HepG2 (cell line): ENCODE results near the gene NOTUM. TPM values are rescaled to one million over a fixed set of nuclear protein-coding genes. Genes with fewer than 3 reads are reported as not detected.
A peak's percentile ranks its signal among the peaks of the same experiment; 100 is the strongest.

Experiments used
- AKAP8 ChIP-seq: sonication (generic); formaldehyde crosslinking; IDR thresholded peaks from 2 replicates; pipeline ENCODE4 v1.5.1; 2020; ENCODE audit warnings: mild to moderate bottlenecking, missing genetic modification reagents
- BRD4 ChIP-seq: sonication (generic); formaldehyde crosslinking; IDR thresholded peaks from 2 replicates; pipeline ENCODE4 v1.4.0; 2020; ENCODE audit warnings: missing genetic modification reagents
- ETV6 ChIP-seq: sonication (generic); formaldehyde crosslinking; conservative IDR thresholded peaks from 2 replicates; pipeline ENCODE4 v1.4.0; 2020; ENCODE audit warnings: missing genetic modification reagents
- GABPA ChIP-seq, 2 experiments: IDR thresholded peaks; 2 replicates each; pipeline ENCODE4 v1.6.1; 2011 to 2016; ENCODE audit warnings: low read depth in 2 of 2, low read length in 1 of 2, missing biosample characterization in 1 of 2, missing genetic modification characterization in 1 of 2
- GATAD1 ChIP-seq: IDR thresholded peaks from 2 replicates; pipeline ENCODE4 v1.6.1; 2016; ENCODE audit warnings: missing genetic modification reagents, missing compliant biosample characterization
- HIVEP1 ChIP-seq: sonication (generic); formaldehyde crosslinking; IDR thresholded peaks from 2 replicates; pipeline ENCODE4 v1.4.0; 2020; ENCODE audit warnings: mild to moderate bottlenecking, missing genetic modification reagents
- HOXA5 ChIP-seq: sonication (generic); formaldehyde crosslinking; IDR thresholded peaks from 2 replicates; pipeline ENCODE4 v1.4.0; 2020; ENCODE audit warnings: missing genetic modification reagents
- JARID2 ChIP-seq: sonication (generic); formaldehyde crosslinking; IDR thresholded peaks from 2 replicates; pipeline ENCODE4 v1.8.1; 2023; ENCODE audit warnings: missing genetic modification reagents, inconsistent platforms; ENCODE audit not compliant: insufficient replicate concordance
- KAT7 ChIP-seq: IDR thresholded peaks from 2 replicates; pipeline ENCODE4 v1.6.1; 2018; ENCODE audit warnings: borderline replicate concordance, missing compliant biosample characterization
- MBNL3 ChIP-seq: fragments of 250-450 bp; sonication (Bioruptor Pico); conservative IDR thresholded peaks from 2 replicates; pipeline ENCODE4 v1.8.0; 2022; ENCODE audit warnings: mild to moderate bottlenecking, inconsistent platforms
- MED13 ChIP-seq: sonication (generic); formaldehyde crosslinking; IDR thresholded peaks from 2 replicates; pipeline ENCODE4 v1.5.0; 2020; ENCODE audit warnings: missing genetic modification reagents
- MEIS1 ChIP-seq: sonication (generic); formaldehyde crosslinking; IDR thresholded peaks from 2 replicates; pipeline ENCODE4 v1.9.0; 2021; ENCODE audit warnings: mild to moderate bottlenecking, missing genetic modification reagents, moderate library complexity, borderline replicate concordance
- MEIS2 ChIP-seq: sonication (generic); formaldehyde crosslinking; IDR thresholded peaks from 2 replicates; pipeline ENCODE4 v1.9.0; 2021; ENCODE audit warnings: mild to moderate bottlenecking, missing genetic modification reagents
- NCOR1 ChIP-seq: fragments of 200-600 bp; sonication (generic); IDR thresholded peaks from 2 replicates; pipeline ENCODE4 v1.7.0; 2017; ENCODE audit warnings: antibody characterized with exemption, low read length, borderline replicate concordance
- POLR2A ChIP-seq, 2 experiments: IDR thresholded peaks; 2 replicates each; pipeline ENCODE4 v1.6.1; 2011; ENCODE audit warnings: low read depth in 2 of 2, low read length in 2 of 2, mild to moderate bottlenecking in 1 of 2, moderate library complexity in 1 of 2; ENCODE audit not compliant: insufficient read depth in 1 of 2
- POLR2AphosphoS5 ChIP-seq: IDR thresholded peaks from 2 replicates; pipeline ENCODE4 v1.6.1; 2012; ENCODE audit warnings: low read depth, low read length
- RORA ChIP-seq: sonication (generic); formaldehyde crosslinking; IDR thresholded peaks from 2 replicates; pipeline ENCODE4 v1.5.0; 2020; ENCODE audit warnings: mild to moderate bottlenecking, missing genetic modification reagents, moderate library complexity
- SP140L ChIP-seq: sonication (generic); formaldehyde crosslinking; IDR thresholded peaks from 2 replicates; pipeline ENCODE4 v1.4.0; 2020; ENCODE audit warnings: missing genetic modification reagents, borderline replicate concordance
- XBP1 ChIP-seq: sonication (generic); formaldehyde crosslinking; IDR thresholded peaks from 2 replicates; pipeline ENCODE4 v1.5.0; 2020; ENCODE audit warnings: missing genetic modification reagents
- ZBTB38 ChIP-seq: sonication (generic); formaldehyde crosslinking; IDR thresholded peaks from 2 replicates; pipeline ENCODE4 v1.5.1; 2020; ENCODE audit warnings: mild to moderate bottlenecking, missing genetic modification reagents
- ZNF143 ChIP-seq: sonication (generic); formaldehyde crosslinking; IDR thresholded peaks from 2 replicates; pipeline ENCODE4 v1.4.0; 2020; ENCODE audit warnings: missing genetic modification reagents
- ZNF335 ChIP-seq: sonication (generic); formaldehyde crosslinking; IDR thresholded peaks from 2 replicates; pipeline ENCODE4 v1.4.0; 2020; ENCODE audit warnings: missing genetic modification reagents
- ZNF354B ChIP-seq: sonication (generic); formaldehyde crosslinking; IDR thresholded peaks from 2 replicates; pipeline ENCODE4 v1.8.0; 2022; ENCODE audit warnings: mild to moderate bottlenecking, missing genetic modification reagents
- ZNF44 ChIP-seq: sonication (generic); formaldehyde crosslinking; IDR thresholded peaks from 2 replicates; pipeline ENCODE4 v1.5.1; 2020; ENCODE audit warnings: mild to moderate bottlenecking, missing genetic modification reagents
- ZNF614 ChIP-seq: IDR thresholded peaks from 2 replicates; pipeline ENCODE4 v1.6.1; 2018; ENCODE audit warnings: missing biosample characterization, missing genetic modification reagents, inconsistent platforms, borderline replicate concordance
- ZNF652 ChIP-seq: IDR thresholded peaks from 2 replicates; pipeline ENCODE4 v1.6.1; 2016; ENCODE audit warnings: low read depth, borderline replicate concordance
- ZNF678 ChIP-seq: sonication (generic); formaldehyde crosslinking; IDR thresholded peaks from 2 replicates; pipeline ENCODE4 v1.4.0; 2020; ENCODE audit warnings: mild to moderate bottlenecking, missing genetic modification reagents
- ZNF746 ChIP-seq: sonication (generic); formaldehyde crosslinking; IDR thresholded peaks from 2 replicates; pipeline ENCODE4 v1.8.0; 2022; ENCODE audit warnings: mild to moderate bottlenecking, missing genetic modification reagents
- polyA plus RNA-seq, 8 experiments: library from polyadenylated mRNA; depleted of rRNA in 3 of 8; stranded (reverse) in 7 of 8; unstranded in 1 of 8; fragments of >200 nt; fragmentation: Illumina TruSeq in 4 of 8; extraction: Trizol in 4 of 8; gene quantifications; 2 replicates each; pipeline versions ENCODE4 v1.2.1 to v1.2.3, GENCODE V29; 2011 to 2016; ENCODE audit warnings: low read depth in 4 of 8, missing spikeins in 1 of 8, mixed read lengths in 1 of 8; ENCODE audit not compliant: insufficient read depth in 1 of 8
- total RNA-seq, 5 experiments: library from RNA; depleted of rRNA; stranded (reverse); fragments of >200 nt; fragmentation: Illumina TruSeq; extraction: Trizol; gene quantifications; 2 replicates each; pipeline ENCODE4 v1.2.3, GENCODE V29; 2016; ENCODE audit warnings: low read depth in 1 of 5
- TF ChIP-seq, protein P1 (sequence below): sonication (generic); formaldehyde crosslinking; IDR thresholded peaks from 2 replicates; pipeline ENCODE4 v1.5.0; 2020; ENCODE audit warnings: missing genetic modification reagents
- TF ChIP-seq, protein P2 (sequence below): IDR thresholded peaks from 2 replicates; pipeline ENCODE4 v1.6.1; 2012; ENCODE audit warnings: inconsistent platforms
- TF ChIP-seq, protein P3 (sequence below): sonication (generic); formaldehyde crosslinking; IDR thresholded peaks from 2 replicates; pipeline ENCODE4 v1.8.0; 2022; ENCODE audit warnings: low read depth, missing genetic modification reagents

Gene NOTUM
- total and polyA plus RNA-seq, 2 of the 13 experiments (the other 11 are each of a cell fraction or from before 2014, with no cell fraction given): 150 to 160 TPM

DNA sequence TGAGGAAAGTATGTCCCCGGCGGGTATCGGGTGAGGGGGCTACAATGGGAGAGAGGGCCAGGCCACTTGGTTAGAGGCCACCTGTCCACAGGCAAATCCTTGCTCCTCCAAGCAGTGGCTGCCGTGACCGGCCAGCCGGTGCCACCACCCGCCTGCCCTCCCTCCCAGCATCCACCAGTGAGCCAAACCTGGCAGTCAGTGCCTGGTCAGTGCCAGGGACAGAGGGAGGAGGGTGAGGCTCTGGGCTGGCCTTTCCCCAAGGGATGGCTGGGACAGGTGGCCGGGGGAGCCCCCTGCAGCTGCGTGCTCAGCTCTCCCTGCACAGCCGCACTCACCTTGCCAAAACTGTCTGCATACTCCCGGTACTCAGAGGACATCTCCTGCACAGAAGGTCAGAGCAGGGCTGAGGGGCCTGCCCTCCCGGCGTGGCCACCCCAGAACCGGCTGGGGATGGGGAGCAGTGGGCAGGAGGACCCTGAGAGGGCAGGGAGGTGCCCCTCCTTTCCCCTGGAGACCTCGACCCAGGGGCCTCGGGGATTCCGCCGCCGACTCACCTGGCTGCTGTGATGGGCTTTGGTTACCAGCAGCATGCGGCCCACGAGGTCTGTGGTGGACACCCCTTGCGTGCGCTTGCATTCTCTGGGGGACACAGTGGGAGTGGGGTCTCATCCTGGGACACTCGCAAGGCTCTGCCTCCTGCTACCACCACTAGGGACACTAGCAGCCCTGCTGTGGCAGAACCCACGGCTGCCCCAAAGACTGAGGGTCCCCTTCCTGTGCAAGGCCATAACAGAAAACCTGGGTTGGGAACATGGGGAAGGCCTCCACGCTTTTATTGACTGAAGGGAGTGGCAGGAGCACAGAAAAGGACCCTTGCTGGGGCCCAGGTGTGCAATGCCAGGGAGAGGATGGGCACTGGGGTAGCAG lies 53.5 kb downstream of the NOTUM start (continued):
- TF ChIP-seq ZNF143 (CRISPR knock-in tag) (0 out of 2 replicates have a peak, but pooled peaks have one; percentile 12), JARID2 (CRISPR knock-in tag) (no peak), AKAP8 (CRISPR knock-in tag) (no peak), RORA (CRISPR knock-in tag) (no peak), ZNF652 (CRISPR knock-in tag) (no peak), ZBTB38 (CRISPR knock-in tag) (no peak), HIVEP1 (CRISPR knock-in tag) (peak; percentile 64; the same call in 1 of the 2 replicates), GATAD1 (no peak), MEIS2 (CRISPR knock-in tag) (no peak), HOXA5 (CRISPR knock-in tag) (no peak), POLR2A (IDR thresholded peaks at IDR 0.05; ENCODE audit: insufficient read depth in 1 of 2, low read depth in 2 of 2, low read length in 2 of 2) (peak in 1 of 2 experiments; percentile 18; a peak in 1 of 4 replicates), SP140L (CRISPR knock-in tag) (no peak), MBNL3 (CRISPR knock-in tag) (no peak), ZNF746 (CRISPR knock-in tag) (peak; percentile 28; the same call in 1 of the 2 replicates), ETV6 (CRISPR knock-in tag) (no peak), ZNF44 (CRISPR knock-in tag) (no peak), ZNF354B (CRISPR knock-in tag) (no peak), POLR2AphosphoS5 (peak; percentile 10), ZNF335 (no peak), KAT7 (CRISPR knock-in tag) (no peak), BRD4 (CRISPR knock-in tag) (no peak), MEIS1 (CRISPR knock-in tag) (no peak), MED13 (CRISPR knock-in tag) (no peak), GABPA (IDR thresholded peaks at IDR 0.05; ENCODE audit: low read depth, low read length) (no peak), GABPA (CRISPR knock-in tag; IDR thresholded peaks at IDR 0.05; ENCODE audit: low read depth) (no peak), NCOR1 (no peak), ZNF614 (CRISPR knock-in tag) (no peak), ZNF678 (no peak), XBP1 (no peak)
- TF ChIP-seq, protein P1, sequence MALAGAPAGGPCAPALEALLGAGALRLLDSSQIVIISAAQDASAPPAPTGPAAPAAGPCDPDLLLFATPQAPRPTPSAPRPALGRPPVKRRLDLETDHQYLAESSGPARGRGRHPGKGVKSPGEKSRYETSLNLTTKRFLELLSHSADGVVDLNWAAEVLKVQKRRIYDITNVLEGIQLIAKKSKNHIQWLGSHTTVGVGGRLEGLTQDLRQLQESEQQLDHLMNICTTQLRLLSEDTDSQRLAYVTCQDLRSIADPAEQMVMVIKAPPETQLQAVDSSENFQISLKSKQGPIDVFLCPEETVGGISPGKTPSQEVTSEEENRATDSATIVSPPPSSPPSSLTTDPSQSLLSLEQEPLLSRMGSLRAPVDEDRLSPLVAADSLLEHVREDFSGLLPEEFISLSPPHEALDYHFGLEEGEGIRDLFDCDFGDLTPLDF (CRISPR knock-in tag): no peak
- TF ChIP-seq, protein P2, sequence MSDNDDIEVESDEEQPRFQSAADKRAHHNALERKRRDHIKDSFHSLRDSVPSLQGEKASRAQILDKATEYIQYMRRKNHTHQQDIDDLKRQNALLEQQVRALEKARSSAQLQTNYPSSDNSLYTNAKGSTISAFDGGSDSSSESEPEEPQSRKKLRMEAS: no peak
- TF ChIP-seq, protein P3, sequence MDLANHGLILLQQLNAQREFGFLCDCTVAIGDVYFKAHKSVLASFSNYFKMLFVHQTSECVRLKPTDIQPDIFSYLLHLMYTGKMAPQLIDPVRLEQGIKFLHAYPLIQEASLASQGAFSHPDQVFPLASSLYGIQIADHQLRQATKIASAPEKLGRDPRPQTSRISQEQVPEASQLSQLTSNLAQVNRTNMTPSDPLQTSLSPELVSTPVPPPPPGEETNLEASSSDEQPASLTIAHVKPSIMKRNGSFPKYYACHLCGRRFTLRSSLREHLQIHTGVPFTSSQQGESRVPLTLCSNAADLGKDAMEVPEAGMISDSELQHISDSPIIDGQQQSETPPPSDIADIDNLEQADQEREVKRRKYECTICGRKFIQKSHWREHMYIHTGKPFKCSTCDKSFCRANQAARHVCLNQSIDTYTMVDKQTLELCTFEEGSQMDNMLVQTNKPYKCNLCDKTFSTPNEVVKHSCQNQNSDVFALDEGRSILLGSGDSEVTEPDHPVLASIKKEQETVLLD: no peak
